ENCODE data around the gene PAPLN. TPM values are rescaled to one million over a fixed set of nuclear protein-coding genes. Genes with fewer than 3 reads are reported as not detected.

Gene PAPLN
- polyA plus RNA-seq, 1 donor (not counting 4 experiments of a cell fraction or from before 2014, with no cell fraction given), result 8.2 TPM

GRCh38 chr14:73207615-73208014 is 29.7 kb upstream of the PAPLN start:
- dilution Hi-C loops (cut with MboI; ENCODE audit: extremely low pct_ligation_motif_present, low sequenced_read_pairs), result no loop called here
- no peak overlapping the region for H3K27ac ChIP-seq (ENCODE audit: control insufficient read depth, insufficient read depth, low read length)

GRCh38 chr14:73208390-73208789 is 28.9 kb upstream of the PAPLN start:
- Histone ChIP-seq H3K79me2 (ENCODE audit: control insufficient read depth, insufficient read depth, low read length) (no peaks in the 10 kb centered on the region), H3K27ac (ENCODE audit: control insufficient read depth, insufficient read depth, low read length) (no peak overlapping the region), H3K4me3 (ENCODE audit: control insufficient read depth in 2 of 3, extremely low read depth in 1 of 3, insufficient read depth in 2 of 3, low read depth in 1 of 3, low read length in 3 of 3) (no peak overlapping the region), H4K20me1 (ENCODE audit: control insufficient read depth, extremely low read depth, insufficient read depth, low read length) (no peaks in the 10 kb centered on the region), H2AFZ (ENCODE audit: control insufficient read depth, low read length) (no peak overlapping the region), H3K9me3 (ENCODE audit: control insufficient read depth, low read depth, low read length) (no peaks in the 10 kb centered on the region), H3K9ac (ENCODE audit: control insufficient read depth, extremely low read depth, insufficient read depth, low read length) (no peak overlapping the region), H3K27me3 (ENCODE audit: control insufficient read depth, extremely low read depth, insufficient read depth, low read length) (no peaks in the 10 kb centered on the region), H3K4me2 (ENCODE audit: control insufficient read depth, extremely low read depth, insufficient read depth, low read depth, low read length) (no peak overlapping the region), H3K4me1 (ENCODE audit: control insufficient read depth, extremely low read depth, insufficient read depth, low read length) (no peaks in the 10 kb centered on the region), H3K9me1 (ENCODE audit: control insufficient read depth, extremely low read depth, insufficient read depth, low read length) (no peaks in the 10 kb centered on the region), H3K36me3 (ENCODE audit: control insufficient read depth in 2 of 2, extremely low read depth in 1 of 2, insufficient read depth in 2 of 2, low read length in 2 of 2) (peaks cover 30 to 37% of the 10 kb centered on the region in 2 experiments)
- no peak for FAIRE-seq
- dilution Hi-C loops (cut with MboI; ENCODE audit: extremely low pct_ligation_motif_present, low sequenced_read_pairs), result no loop called here
- TF ChIP-seq EZH2 (IDR thresholded peaks at IDR 0.05; ENCODE audit: low read length) (no peak), CTCF (optimal IDR thresholded peaks at IDR 0.05 in 1 of 3, IDR thresholded peaks at IDR 0.05 in 1 of 3, conservative IDR thresholded peaks at IDR 0.05 in 1 of 3; ENCODE audit: extremely low read depth in 1 of 3, insufficient read depth in 2 of 3, low read length in 3 of 3) (no peak)
- DNase-seq (ENCODE audit: low read depth, low spot score), result no peak

More at GRCh38 chr14:73207615-73208014, 29.7 kb upstream of the PAPLN start:
- no peaks in the 10 kb centered on the region for H3K27me3 ChIP-seq (ENCODE audit: control insufficient read depth, extremely low read depth, insufficient read depth, low read length)
- peaks cover 25 to 29% of the 10 kb centered on the region in 2 experiments for H3K36me3 ChIP-seq (ENCODE audit: control insufficient read depth in 2 of 2, extremely low read depth in 1 of 2, insufficient read depth in 2 of 2, low read length in 2 of 2)
- H3K9ac ChIP-seq (ENCODE audit: control insufficient read depth, extremely low read depth, insufficient read depth, low read length), result no peak overlapping the region
- DNase-seq (ENCODE audit: low read depth, low spot score), result no peak
- H3K4me3 ChIP-seq (ENCODE audit: control insufficient read depth in 2 of 3, extremely low read depth in 1 of 3, insufficient read depth in 2 of 3, low read depth in 1 of 3, low read length in 3 of 3), result no peak overlapping the region
- H2AFZ ChIP-seq (ENCODE audit: control insufficient read depth, low read length), result no peak overlapping the region
- H3K4me1 ChIP-seq (ENCODE audit: control insufficient read depth, extremely low read depth, insufficient read depth, low read length), result no peaks in the 10 kb centered on the region
- TF ChIP-seq CTCF (optimal IDR thresholded peaks at IDR 0.05 in 1 of 3, IDR thresholded peaks at IDR 0.05 in 1 of 3, conservative IDR thresholded peaks at IDR 0.05 in 1 of 3; ENCODE audit: extremely low read depth in 1 of 3, insufficient read depth in 2 of 3, low read length in 3 of 3) (no peak), EZH2 (IDR thresholded peaks at IDR 0.05; ENCODE audit: low read length) (no peak)
- no peaks in the 10 kb centered on the region for H4K20me1 ChIP-seq (ENCODE audit: control insufficient read depth, extremely low read depth, insufficient read depth, low read length)
- no peaks in the 10 kb centered on the region for H3K9me3 ChIP-seq (ENCODE audit: control insufficient read depth, low read depth, low read length)
- H3K4me2 ChIP-seq (ENCODE audit: control insufficient read depth, extremely low read depth, insufficient read depth, low read depth, low read length), result no peak overlapping the region
- FAIRE-seq, result no peak
- no peaks in the 10 kb centered on the region for H3K9me1 ChIP-seq (ENCODE audit: control insufficient read depth, extremely low read depth, insufficient read depth, low read length)
- no peaks in the 10 kb centered on the region for H3K79me2 ChIP-seq (ENCODE audit: control insufficient read depth, insufficient read depth, low read length)
